AG09309 (cell line): ENCODE results near the gene SPCS1.

Experiments used
- DNase-seq: peaks from one replicate; pipeline ENCODE4 v3.0.0-alpha.2; 2010; ENCODE audit warnings: low read depth
- H3K4me3 ChIP-seq: 2 replicates; pipeline ENCODE4 v1.5.1; 2011; ENCODE audit warnings: mild to moderate bottlenecking, low read depth, low read length, moderate library complexity; ENCODE audit not compliant: control insufficient read depth
- TF ChIP-seq, protein P1 (sequence below): IDR thresholded peaks from 2 replicates; pipeline ENCODE4 v1.5.1; 2011; ENCODE audit warnings: mild to moderate bottlenecking, low read depth, low read length, inconsistent platforms; ENCODE audit not compliant: insufficient read depth, control insufficient read depth; ENCODE audit errors: missing control alignments

Gene SPCS1

DNA sequence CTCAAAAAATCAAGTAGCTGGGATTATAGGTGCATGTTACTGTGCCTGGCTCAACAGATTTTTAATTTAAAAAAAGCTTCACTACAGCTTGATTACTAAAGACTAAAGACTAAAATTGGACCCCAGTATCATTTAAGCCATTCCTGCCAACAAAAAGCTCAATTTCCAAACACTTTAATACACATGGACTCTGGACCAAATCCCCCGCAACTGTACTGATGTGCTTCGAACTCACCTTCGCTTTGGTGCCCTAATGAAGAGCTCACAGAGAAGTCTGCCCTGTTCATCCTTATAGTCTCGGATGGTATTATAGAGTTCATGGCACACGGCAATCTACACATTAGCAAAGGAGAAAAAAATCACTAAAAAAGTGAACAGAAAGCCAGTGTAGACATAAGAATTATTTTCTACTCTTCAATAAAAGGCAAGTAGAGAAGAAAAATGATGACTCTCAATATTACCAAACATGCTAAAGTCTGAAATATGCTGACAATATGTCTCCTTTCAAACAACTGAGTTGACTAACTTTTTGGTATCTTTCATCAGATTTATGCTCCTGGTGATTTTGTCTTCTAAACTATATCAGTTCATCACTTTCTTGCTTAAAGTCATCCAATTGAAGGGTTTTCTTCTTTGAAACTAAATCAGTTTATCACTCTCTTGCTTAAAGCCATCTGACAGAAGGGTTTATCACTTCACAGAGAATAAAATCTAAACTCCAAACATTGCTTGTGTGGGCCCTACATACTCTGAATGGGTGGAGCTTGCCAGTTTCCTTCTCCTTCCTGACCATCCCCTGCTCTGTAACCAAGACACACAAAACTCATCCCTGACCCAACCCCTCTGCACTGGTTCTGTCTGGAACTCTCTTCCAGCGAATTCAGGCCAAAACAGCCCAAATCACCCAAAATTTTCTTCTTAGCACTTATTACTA is 27.4 kb upstream of the SPCS1 start:
- no peak for DNase-seq
- H3K4me3 ChIP-seq: no peak overlapping the region
- TF ChIP-seq, protein P1, sequence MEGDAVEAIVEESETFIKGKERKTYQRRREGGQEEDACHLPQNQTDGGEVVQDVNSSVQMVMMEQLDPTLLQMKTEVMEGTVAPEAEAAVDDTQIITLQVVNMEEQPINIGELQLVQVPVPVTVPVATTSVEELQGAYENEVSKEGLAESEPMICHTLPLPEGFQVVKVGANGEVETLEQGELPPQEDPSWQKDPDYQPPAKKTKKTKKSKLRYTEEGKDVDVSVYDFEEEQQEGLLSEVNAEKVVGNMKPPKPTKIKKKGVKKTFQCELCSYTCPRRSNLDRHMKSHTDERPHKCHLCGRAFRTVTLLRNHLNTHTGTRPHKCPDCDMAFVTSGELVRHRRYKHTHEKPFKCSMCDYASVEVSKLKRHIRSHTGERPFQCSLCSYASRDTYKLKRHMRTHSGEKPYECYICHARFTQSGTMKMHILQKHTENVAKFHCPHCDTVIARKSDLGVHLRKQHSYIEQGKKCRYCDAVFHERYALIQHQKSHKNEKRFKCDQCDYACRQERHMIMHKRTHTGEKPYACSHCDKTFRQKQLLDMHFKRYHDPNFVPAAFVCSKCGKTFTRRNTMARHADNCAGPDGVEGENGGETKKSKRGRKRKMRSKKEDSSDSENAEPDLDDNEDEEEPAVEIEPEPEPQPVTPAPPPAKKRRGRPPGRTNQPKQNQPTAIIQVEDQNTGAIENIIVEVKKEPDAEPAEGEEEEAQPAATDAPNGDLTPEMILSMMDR: no peak

DNA sequence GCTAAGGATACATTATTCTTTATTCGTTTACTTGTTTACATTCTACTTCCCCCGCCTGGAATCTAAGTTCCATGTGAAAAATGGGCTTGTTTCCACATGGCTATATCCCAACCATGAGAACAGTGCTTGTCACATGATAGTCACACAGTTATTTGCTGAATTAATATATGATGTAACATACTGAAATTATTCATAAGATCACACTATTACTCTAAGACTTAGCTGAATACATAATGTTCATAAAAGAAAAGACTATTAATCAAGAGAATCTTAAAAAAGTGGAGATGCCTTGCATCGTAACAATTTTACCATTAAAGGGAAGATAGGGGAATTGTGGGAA is 26.7 kb upstream of the SPCS1 start:
- TF ChIP-seq, protein P1: no peak
- no peak overlapping the region for H3K4me3 ChIP-seq
- DNase-seq: no peak

DNA sequence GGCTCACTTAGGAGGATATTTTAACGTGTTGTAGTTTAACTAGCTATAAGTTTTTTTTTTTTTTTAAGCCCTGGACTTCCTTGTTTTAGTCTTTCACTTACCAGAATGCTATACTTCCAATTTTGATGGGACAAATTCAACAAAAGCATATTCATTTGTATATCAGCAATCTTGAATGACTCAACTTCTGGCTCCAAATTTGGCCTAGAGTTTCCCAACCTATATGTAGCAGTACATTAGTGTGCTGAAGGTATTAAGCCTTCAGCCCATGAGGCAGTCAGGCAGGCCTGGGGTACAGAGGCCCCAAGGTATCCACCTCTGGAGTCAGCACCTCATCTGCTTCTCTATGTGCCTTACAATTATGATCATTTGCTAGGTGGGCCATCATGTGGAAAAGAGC is 26.1 kb upstream of the SPCS1 start:
- no peak for DNase-seq
- TF ChIP-seq, protein P1: no peak
- no peak overlapping the region for H3K4me3 ChIP-seq

DNA sequence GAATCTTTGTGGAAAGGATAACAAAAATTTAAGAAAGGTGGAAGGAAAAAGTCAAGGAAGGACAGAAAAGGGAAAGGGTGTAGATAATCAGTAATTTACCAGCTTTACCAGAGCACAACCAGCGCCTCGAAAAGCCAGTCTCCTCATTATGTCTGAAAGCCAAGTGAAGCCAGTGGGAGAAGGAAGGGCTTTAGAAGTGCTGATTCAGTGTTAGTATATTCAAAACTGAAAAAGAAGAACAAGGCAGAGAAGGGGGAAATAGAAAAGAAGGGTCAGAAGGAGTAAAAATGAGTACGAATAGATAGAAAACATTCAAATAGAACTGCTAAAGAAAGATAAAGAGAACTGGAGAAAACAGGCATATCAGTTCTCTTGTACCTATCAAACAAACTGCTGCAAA is 24.3 kb upstream of the SPCS1 start:
- no peak overlapping the region for H3K4me3 ChIP-seq
- TF ChIP-seq, protein P1: no peak
- DNase-seq: no peak

DNA sequence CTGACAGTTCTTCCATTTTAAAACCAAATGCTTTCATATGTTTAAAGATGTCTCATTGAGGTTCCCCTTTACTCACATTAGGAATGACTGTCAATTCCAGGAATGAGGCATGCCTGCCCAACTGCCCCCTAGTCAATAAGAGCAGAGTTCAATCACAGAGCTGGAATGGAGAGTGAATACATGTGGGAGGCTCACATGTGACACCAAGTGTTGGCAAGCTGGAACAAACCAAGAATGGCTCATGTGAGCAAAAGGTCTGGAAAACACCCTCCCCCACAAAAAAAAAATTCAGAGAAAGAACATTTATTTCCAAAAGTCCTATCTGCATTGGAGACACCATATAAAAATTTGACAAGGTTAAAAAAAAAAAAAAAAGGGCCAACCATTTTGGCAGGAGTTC is 23.9 kb upstream of the SPCS1 start:
- no peak for DNase-seq
- H3K4me3 ChIP-seq: no peak overlapping the region
- TF ChIP-seq, protein P1: peak; percentile 22

DNA sequence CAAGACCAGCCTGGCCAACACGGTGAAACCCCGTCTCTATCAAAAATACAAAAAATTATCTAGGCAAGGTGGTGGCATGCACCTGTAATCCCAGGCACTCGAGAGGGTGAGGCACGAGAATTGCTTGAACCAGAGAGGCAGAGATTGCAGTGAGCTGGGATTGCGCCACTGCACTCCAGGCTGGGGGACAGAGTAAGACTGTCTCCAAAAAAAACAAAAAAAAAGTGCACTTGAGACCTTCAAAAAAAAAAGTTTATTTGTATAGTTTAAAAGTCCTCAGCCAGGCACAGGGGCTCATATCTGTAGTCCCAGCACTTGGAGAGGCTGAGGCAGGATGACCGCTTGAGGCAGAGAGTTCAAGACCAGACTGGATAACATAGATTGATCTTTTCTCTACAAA is 22.3 kb upstream of the SPCS1 start:
- TF ChIP-seq, protein P1: no peak
- no peak overlapping the region for H3K4me3 ChIP-seq
- DNase-seq: no peak
